HEK293T (cell line): Measurements from ENCODE around the gene DMTF1.

ENCODE experiments used
- FOXK2 ChIP-seq: fragments of 450-650 bp; IDR thresholded peaks from 2 replicates; pipeline ENCODE4 v1.6.1; 2016; ENCODE audit warnings: mild to moderate bottlenecking
- FOXM1 ChIP-seq: fragments of 450-650 bp; IDR thresholded peaks from 2 replicates; pipeline ENCODE4 v1.6.1; 2017; ENCODE audit warnings: mild to moderate bottlenecking, borderline replicate concordance
- L3MBTL2 ChIP-seq: fragments of 450-650 bp; conservative IDR thresholded peaks from 2 replicates; pipeline ENCODE4 v1.6.1; 2016; ENCODE audit warnings: mild to moderate bottlenecking
- LEF1 ChIP-seq: fragments of 450-650 bp; IDR thresholded peaks from 2 replicates; pipeline ENCODE4 v1.6.1; 2017; ENCODE audit warnings: mild to moderate bottlenecking, borderline replicate concordance

- TF ChIP-seq FOXK2 (no peak), FOXM1 (no peak), LEF1 (no peak), L3MBTL2 (no peak)
These were observed 67.9 kb downstream of the DMTF1 start for GRCh38 chr7:87220026-87220733.
